SK-N-SH (cell line): Measurements from ENCODE around the gene CCL2. TPM values are rescaled to one million over a fixed set of nuclear protein-coding genes. Genes with fewer than 3 reads are reported as not detected.

Experiments
- CTCF ChIA-PET: fragments of 300-600, 350-600 bp; formaldehyde crosslinking; extraction: SDS; loops from one replicate; lab custom pipeline; 2021; lab: Yijun Ruan, JAX
- POLR2A ChIA-PET: fragments of 350-600 bp; sonication (Branson Sonifier 250); formaldehyde crosslinking; extraction: SDS; loops from one replicate; lab custom pipeline; 2020; ENCODE audit warnings: antibody characterized with exemption, inconsistent platforms; lab: Yijun Ruan, JAX
- DNase-seq: peaks from one replicate; pipeline ENCODE4 v3.0.0; 2012
- H2AFZ ChIP-seq: fragments of 200-600 bp; sonication (generic); 2 replicates; pipeline ENCODE4 v1.8.1; 2016; ENCODE audit warnings: antibody characterized with exemption, mild to moderate bottlenecking, low read depth
- H3F3A ChIP-seq: fragments of 200-600 bp; sonication (generic); replicated peaks from 2 replicates; pipeline ENCODE3; 2016; ENCODE audit warnings: antibody characterized with exemption, mild to moderate bottlenecking; ENCODE audit not compliant: insufficient read depth
- H3K27ac ChIP-seq, 2 experiments: fragments of 200-500 bp in 1 of 2; fragments of 200-600 bp in 1 of 2; sonication (Bioruptor generic) in 1 of 2; sonication (generic), shearing (Covaris generic) in 1 of 2; 2 replicates each; pipeline versions ENCODE4 v1.5.1 to v1.6.1; 2014 to 2016; ENCODE audit warnings: low read depth in 2 of 2, inconsistent platforms in 1 of 2, low read length in 1 of 2, mild to moderate bottlenecking in 1 of 2, mixed read lengths in 1 of 2
- H3K27me3 ChIP-seq: fragments of 200-600 bp; sonication (generic), shearing (Covaris generic); 2 replicates; pipeline ENCODE4 v1.6.1; 2016; ENCODE audit warnings: mixed run types; ENCODE audit not compliant: insufficient read depth
- H3K36me3 ChIP-seq, 2 experiments: fragments of 200-500 bp in 1 of 2; fragments of 200-600 bp in 1 of 2; sonication (Bioruptor generic) in 1 of 2; sonication (generic) in 1 of 2; replicated peaks in 1 of 2; 2 replicates each; pipeline versions ENCODE3 to v1.5.1; 2014 to 2016; ENCODE audit warnings: low read length in 1 of 2, mild to moderate bottlenecking in 1 of 2; ENCODE audit not compliant: insufficient read depth in 2 of 2, control insufficient read depth in 1 of 2
- H3K4me1 ChIP-seq, 2 experiments: fragments of 200-500 bp in 1 of 2; fragments of 200-600 bp in 1 of 2; sonication (Bioruptor generic) in 1 of 2; sonication (generic), shearing (Covaris generic) in 1 of 2; 2 replicates each; pipeline versions ENCODE4 v1.5.1 to v1.6.1; 2014 to 2016; ENCODE audit warnings: low read depth in 1 of 2, low read length in 1 of 2, mixed run types in 1 of 2; ENCODE audit not compliant: insufficient read depth in 2 of 2, control insufficient read depth in 1 of 2
- H3K4me2 ChIP-seq: fragments of 200-600 bp; sonication (generic), shearing (Covaris generic); 2 replicates; pipeline ENCODE4 v1.6.1; 2017; ENCODE audit warnings: mixed run types
- H3K4me3 ChIP-seq, 2 experiments: fragments of 200-500 bp in 1 of 2; fragments of 200-600 bp in 1 of 2; sonication (Bioruptor generic) in 1 of 2; sonication (generic), shearing (Covaris generic) in 1 of 2; 2 replicates each; pipeline versions ENCODE4 v1.5.1 to v1.8.1; 2014 to 2016; ENCODE audit warnings: low read depth in 2 of 2, inconsistent platforms in 1 of 2, low read length in 1 of 2, mild to moderate bottlenecking in 1 of 2, mixed read lengths in 1 of 2, moderate library complexity in 1 of 2
- H3K79me2 ChIP-seq: fragments of 200-600 bp; sonication (generic); 2 replicates; pipeline ENCODE4 v1.8.1; 2017; ENCODE audit warnings: mild to moderate bottlenecking; ENCODE audit not compliant: insufficient read depth
- H3K9ac ChIP-seq: fragments of 200-600 bp; sonication (generic); 2 replicates; pipeline ENCODE4 v1.6.1; 2017; ENCODE audit warnings: mixed run types
- H3K9me2 ChIP-seq: fragments of 200-600 bp; sonication (generic); 2 replicates; pipeline ENCODE4 v1.6.1; 2017; ENCODE audit warnings: mixed run types
- H3K9me3 ChIP-seq: fragments of 200-600 bp; sonication (generic); 2 replicates; pipeline ENCODE4 v1.6.1; 2017; ENCODE audit warnings: mixed run types, mild to moderate bottlenecking, moderate library complexity
- H4K20me1 ChIP-seq: fragments of 200-600 bp; sonication (generic); 2 replicates; pipeline ENCODE4 v1.6.1; 2017; ENCODE audit warnings: mild to moderate bottlenecking, mixed run types; ENCODE audit not compliant: insufficient read depth
- CHD2 ChIP-seq: fragments of 150-350 bp; IDR thresholded peaks from 2 replicates; pipeline ENCODE4 v1.6.1; 2018; ENCODE audit warnings: low read length; ENCODE audit not compliant: partially characterized antibody
- EP300 ChIP-seq, 2 experiments: IDR thresholded peaks; 2 replicates each; pipeline versions ENCODE4 v1.4.0 to v1.6.1; 2012; ENCODE audit warnings: borderline replicate concordance in 1 of 2, low read depth in 1 of 2, low read length in 1 of 2
- GABPA ChIP-seq: IDR thresholded peaks from 2 replicates; pipeline ENCODE4 v1.4.0; 2012; ENCODE audit warnings: low read depth, mild to moderate bottlenecking
- MXI1 ChIP-seq: IDR thresholded peaks from 2 replicates; pipeline ENCODE4 v1.6.1; 2012; ENCODE audit warnings: mild to moderate bottlenecking, low read depth, low read length, improper control_type of control experiment
- POLR2AphosphoS5 ChIP-seq: IDR thresholded peaks from 2 replicates; pipeline ENCODE4 v1.6.1; 2012; ENCODE audit warnings: low read depth, low read length
- RFX5 ChIP-seq: IDR thresholded peaks from 2 replicates; pipeline ENCODE4 v1.6.1; 2012; ENCODE audit warnings: mild to moderate bottlenecking, improper control_type of control experiment, low read length
- WGBS: methylation state at CpG from one replicate; pipeline ENCODE4 v1.1.6; 2017; ENCODE audit warnings: low lambda C conversion rate; 5-methylcytosine and 5-hydroxymethylcytosine counted together
- polyA plus RNA-seq, 3 experiments: library from polyadenylated mRNA; depleted of rRNA; stranded (reverse); fragments of >200 nt; gene quantifications; 2 replicates each; pipeline ENCODE4 v1.2.3, GENCODE V29; 2012
- TF ChIP-seq, protein P1 (sequence below): fragments of 150-350 bp; IDR thresholded peaks from 2 replicates; pipeline ENCODE4 v1.6.1; 2016; ENCODE audit warnings: mild to moderate bottlenecking, low read depth, low read length
- TF ChIP-seq, protein P2 (sequence below): fragments of 200-600 bp; sonication (generic); IDR thresholded peaks from 2 replicates; pipeline ENCODE4 v1.6.1; 2017; ENCODE audit warnings: antibody characterized with exemption, mild to moderate bottlenecking, moderate library complexity

The CCL2 gene
- polyA plus RNA-seq, 1 of the 3 experiments (the other 2 are of a cell fraction): 210 TPM

DNA sequence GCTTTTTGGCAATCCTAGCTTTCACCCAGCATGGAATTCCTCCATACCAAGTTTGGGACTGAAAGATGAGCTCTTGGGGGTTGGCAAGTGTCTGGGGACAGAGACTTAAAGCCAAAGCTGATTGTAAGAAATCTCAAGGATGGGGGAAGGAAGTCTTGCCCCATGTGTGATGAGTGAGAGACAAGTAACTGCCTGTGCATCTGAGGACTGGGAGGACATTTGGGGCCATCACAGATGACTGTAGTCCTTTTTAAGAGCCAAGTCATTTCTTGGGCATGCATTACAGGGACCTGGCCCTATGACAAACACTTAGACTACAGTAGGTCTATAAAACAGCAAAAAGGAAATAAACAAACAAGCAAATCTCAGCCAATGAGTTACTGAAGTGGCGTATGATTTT lies 36.3 kb upstream of the CCL2 start:
- Histone ChIP-seq H3K9me3 (no peaks in the 10 kb centered on the region), H3K79me2 (no peaks in the 10 kb centered on the region), H3F3A (no peaks in the 10 kb centered on the region), H3K9ac (no peak overlapping the region), H3K27ac (no peak overlapping the region), H3K9me2 (no peaks in the 10 kb centered on the region), H3K4me2 (no peak overlapping the region), H3K27me3 (no peaks in the 10 kb centered on the region), H3K4me1 (no peaks in the 10 kb centered on the region), H2AFZ (no peak overlapping the region), H3K4me3 (no peak overlapping the region), H4K20me1 (no peaks in the 10 kb centered on the region), H3K36me3 (no peaks in the 10 kb centered on the region)
- no peak for DNase-seq
- POLR2A ChIA-PET: no interaction called here
- TF ChIP-seq GABPA (no peak), MXI1 (no peak), CHD2 (no peak)
- TF ChIP-seq, protein P1, sequence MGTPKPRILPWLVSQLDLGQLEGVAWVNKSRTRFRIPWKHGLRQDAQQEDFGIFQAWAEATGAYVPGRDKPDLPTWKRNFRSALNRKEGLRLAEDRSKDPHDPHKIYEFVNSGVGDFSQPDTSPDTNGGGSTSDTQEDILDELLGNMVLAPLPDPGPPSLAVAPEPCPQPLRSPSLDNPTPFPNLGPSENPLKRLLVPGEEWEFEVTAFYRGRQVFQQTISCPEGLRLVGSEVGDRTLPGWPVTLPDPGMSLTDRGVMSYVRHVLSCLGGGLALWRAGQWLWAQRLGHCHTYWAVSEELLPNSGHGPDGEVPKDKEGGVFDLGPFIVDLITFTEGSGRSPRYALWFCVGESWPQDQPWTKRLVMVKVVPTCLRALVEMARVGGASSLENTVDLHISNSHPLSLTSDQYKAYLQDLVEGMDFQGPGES: no peak
- CTCF ChIA-PET: interaction anchor here (1.4 to 2.0 kb wide), 3 partner anchors 17 to 143 kb away, joined by 4 to 10 read pairs (median 10); no protein-coding TSS in a partner anchor
- WGBS: 44% methylated on average over 1 of the region's 1 CpG

DNA sequence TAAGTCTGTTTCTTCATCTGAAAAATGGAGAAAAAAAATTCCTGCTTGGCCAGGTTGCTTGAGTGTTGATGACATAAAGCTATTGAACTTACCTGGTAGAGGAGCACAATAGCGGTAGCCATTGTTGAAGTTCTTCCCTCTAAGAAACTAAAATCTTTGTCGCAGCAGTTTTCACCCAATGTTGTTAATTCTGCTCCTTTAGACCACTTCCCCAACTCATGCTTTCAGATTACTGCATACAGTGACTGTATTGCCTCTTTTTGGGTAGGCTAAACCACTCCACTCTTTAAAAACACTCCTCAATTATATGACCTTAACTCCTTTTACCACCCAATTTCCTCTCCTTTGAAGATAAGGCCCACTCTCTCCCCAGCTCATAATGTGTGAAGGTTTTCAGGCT lies 35.7 kb upstream of the CCL2 start:
- H3F3A ChIP-seq: no peaks in the 10 kb centered on the region
- H3K27ac ChIP-seq: no peak overlapping the region
- H3K9me3 ChIP-seq: no peaks in the 10 kb centered on the region
- no peak overlapping the region for H3K4me3 ChIP-seq
- TF ChIP-seq, protein P2, sequence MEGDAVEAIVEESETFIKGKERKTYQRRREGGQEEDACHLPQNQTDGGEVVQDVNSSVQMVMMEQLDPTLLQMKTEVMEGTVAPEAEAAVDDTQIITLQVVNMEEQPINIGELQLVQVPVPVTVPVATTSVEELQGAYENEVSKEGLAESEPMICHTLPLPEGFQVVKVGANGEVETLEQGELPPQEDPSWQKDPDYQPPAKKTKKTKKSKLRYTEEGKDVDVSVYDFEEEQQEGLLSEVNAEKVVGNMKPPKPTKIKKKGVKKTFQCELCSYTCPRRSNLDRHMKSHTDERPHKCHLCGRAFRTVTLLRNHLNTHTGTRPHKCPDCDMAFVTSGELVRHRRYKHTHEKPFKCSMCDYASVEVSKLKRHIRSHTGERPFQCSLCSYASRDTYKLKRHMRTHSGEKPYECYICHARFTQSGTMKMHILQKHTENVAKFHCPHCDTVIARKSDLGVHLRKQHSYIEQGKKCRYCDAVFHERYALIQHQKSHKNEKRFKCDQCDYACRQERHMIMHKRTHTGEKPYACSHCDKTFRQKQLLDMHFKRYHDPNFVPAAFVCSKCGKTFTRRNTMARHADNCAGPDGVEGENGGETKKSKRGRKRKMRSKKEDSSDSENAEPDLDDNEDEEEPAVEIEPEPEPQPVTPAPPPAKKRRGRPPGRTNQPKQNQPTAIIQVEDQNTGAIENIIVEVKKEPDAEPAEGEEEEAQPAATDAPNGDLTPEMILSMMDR: no peak
- TF ChIP-seq RFX5 (no peak), POLR2AphosphoS5 (no peak), GABPA (no peak), MXI1 (no peak), EP300 (IDR thresholded peaks at IDR 0.05; ENCODE audit: borderline replicate concordance in 1 of 2, low read depth in 1 of 2, low read length in 1 of 2) (no peak)
- H2AFZ ChIP-seq: no peak overlapping the region
- H3K4me2 ChIP-seq: no peak overlapping the region
- H3K36me3 ChIP-seq: no peaks in the 10 kb centered on the region
- no peaks in the 10 kb centered on the region for H3K79me2 ChIP-seq
- WGBS: 76% methylated on average over 2 of the region's 2 CpGs
- H3K4me1 ChIP-seq: no peaks in the 10 kb centered on the region
- no peaks in the 10 kb centered on the region for H4K20me1 ChIP-seq
- POLR2A ChIA-PET: no interaction called here
- no peaks in the 10 kb centered on the region for H3K9me2 ChIP-seq
- CTCF ChIA-PET: interaction anchor here (0.6 to 2.0 kb wide), 3 partner anchors 17 to 142 kb away, joined by 3 to 10 read pairs (median 4); no protein-coding TSS in a partner anchor
- no peak for DNase-seq
- no peaks in the 10 kb centered on the region for H3K27me3 ChIP-seq
- H3K9ac ChIP-seq: no peak overlapping the region
